Kidney (tissue), 14 donors: Measurements from ENCODE around the gene TNFSF15. TPM values are rescaled to one million over a fixed set of nuclear protein-coding genes. Genes with fewer than 3 reads are reported as not detected.
A peak's percentile ranks its signal among the peaks of the same experiment; 100 is the strongest.

Source experiments
- DNase-seq, 5 donors: peaks; one replicate each; pipeline ENCODE4 v3.0.0-alpha.2; 2013 to 2020
- FAIRE-seq: peaks from 2 replicates; lab custom pipeline; 2012; peaks lifted over from hg19 to GRCh38; lab: Jason Lieb, UNC
- H3K27ac ChIP-seq, 2 donors: one replicate each; pipeline ENCODE4 v1.7.0; 2013; ENCODE audit warnings: low read depth in 2 of 2, low read length in 2 of 2, inconsistent platforms in 1 of 2
- H3K27me3 ChIP-seq: one replicate; pipeline ENCODE4 v1.7.1; 2013; ENCODE audit warnings: low read length, inconsistent platforms; ENCODE audit not compliant: control insufficient read depth, insufficient read depth
- H3K36me3 ChIP-seq, 3 donors: one replicate each; pipeline versions ENCODE4 v1.7.0 to v1.7.1; 2013; ENCODE audit warnings: low read length in 3 of 3, control low read depth in 1 of 3, inconsistent platforms in 1 of 3; ENCODE audit not compliant: insufficient read depth in 3 of 3, control insufficient read depth in 2 of 3
- H3K4me1 ChIP-seq, 3 donors: one replicate each; pipeline versions ENCODE4 v1.7.0 to v1.7.1; 2013; ENCODE audit warnings: low read length in 3 of 3, inconsistent platforms in 1 of 3, low read depth in 1 of 3; ENCODE audit not compliant: control insufficient read depth in 2 of 3, insufficient read depth in 2 of 3
- H3K4me3 ChIP-seq, 3 donors: one replicate each; pipeline versions ENCODE4 v1.7.0 to v1.8.1; 2013; ENCODE audit warnings: low read length in 3 of 3, control low read depth in 1 of 3, inconsistent platforms in 1 of 3
- H3K9ac ChIP-seq, 3 donors: one replicate each; pipeline versions ENCODE4 v1.7.0 to v1.7.1; 2013; ENCODE audit warnings: low read length in 3 of 3, control low read depth in 1 of 3, inconsistent platforms in 1 of 3
- H3K9me3 ChIP-seq, 3 donors: one replicate each; pipeline versions ENCODE4 v1.7.0 to v1.7.1; 2013; ENCODE audit warnings: low read length in 3 of 3, control low read depth in 1 of 3, inconsistent platforms in 1 of 3; ENCODE audit not compliant: control insufficient read depth in 2 of 3, insufficient read depth in 1 of 3
- intact Hi-C: fragments of 100-400 bp; cut with DNase I; formaldehyde crosslinking; loops from one replicate; pipeline ENCODE4 v1.11.1; 2022
- polyA plus RNA-seq: library from polyadenylated mRNA; stranded (reverse); fragments of 350-450 nt; fragmentation: Illumina TruSeq; extraction: RNeasy Lipid Tissue Mini Kit (QIAGEN cat#74804); gene quantifications from one replicate; pipeline ENCODE4 v1.2.3, GENCODE V29; 2014; ENCODE audit warnings: low read depth, low replicate concordance; ENCODE audit not compliant: insufficient read depth
- total RNA-seq: library from RNA; stranded (reverse); fragmentation: NEBNext Ultra II Directional; extraction: Animal tissue kit (Norgen Biotek cat#: 25700); gene quantifications from one replicate; pipeline ENCODE4 v1.2.1, GENCODE V29; 2021
- TF ChIP-seq, protein P1 (sequence below): IDR thresholded peaks from 3 replicates; pipeline ENCODE4 v1.5.1; 2012; ENCODE audit warnings: mild to moderate bottlenecking, moderate library complexity, borderline replicate concordance; ENCODE audit not compliant: insufficient read depth; ENCODE audit errors: extremely low read depth
- donor health status: control.
- donor health status: control.
- donor health status: control.
- donor health status: control.
- donor health status: control.
- donor health status: DM: yes; HTN: yes; CAD: no.
- donor health status: Normal renal cell carcinoma (clear cell type).

TNFSF15 gene
- total and polyA plus RNA-seq, 2 donors from 2014 or later: 1.4 to 2.3 TPM

DNA sequence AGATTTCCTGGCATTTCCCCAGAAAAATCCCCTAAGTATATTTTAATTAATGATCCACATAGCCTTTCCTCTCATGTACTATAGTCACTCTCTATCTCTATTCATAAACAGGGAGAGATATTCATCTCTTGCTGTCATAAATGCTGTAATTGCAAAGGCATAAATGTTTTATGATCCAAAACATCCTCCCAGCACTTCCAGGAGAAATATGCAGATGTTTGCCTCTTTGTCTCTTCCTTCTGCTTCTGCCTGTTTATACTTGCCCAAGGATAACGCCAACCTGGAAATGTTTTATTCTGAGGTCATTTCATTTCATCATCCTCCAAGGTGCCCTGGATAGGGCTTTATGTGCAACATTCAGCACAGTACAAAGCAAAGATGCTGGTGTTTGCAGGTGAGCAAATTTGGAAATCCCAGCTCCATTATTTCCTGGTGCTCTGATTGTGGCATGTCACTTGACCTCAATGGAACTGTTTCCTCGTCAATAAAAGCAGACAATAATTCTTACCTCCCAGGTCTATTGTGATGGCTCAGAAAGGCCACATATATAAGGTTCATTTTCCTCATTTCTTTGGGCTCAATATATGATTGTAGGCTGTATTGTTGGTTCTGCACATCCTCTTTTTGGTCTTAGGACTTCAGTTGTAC is 6.9 kb downstream of the TNFSF15 start:
- H3K36me3 ChIP-seq: no peaks in the 10 kb centered on the region
- H3K27me3 ChIP-seq: no peaks in the 10 kb centered on the region
- TF ChIP-seq, protein P1, sequence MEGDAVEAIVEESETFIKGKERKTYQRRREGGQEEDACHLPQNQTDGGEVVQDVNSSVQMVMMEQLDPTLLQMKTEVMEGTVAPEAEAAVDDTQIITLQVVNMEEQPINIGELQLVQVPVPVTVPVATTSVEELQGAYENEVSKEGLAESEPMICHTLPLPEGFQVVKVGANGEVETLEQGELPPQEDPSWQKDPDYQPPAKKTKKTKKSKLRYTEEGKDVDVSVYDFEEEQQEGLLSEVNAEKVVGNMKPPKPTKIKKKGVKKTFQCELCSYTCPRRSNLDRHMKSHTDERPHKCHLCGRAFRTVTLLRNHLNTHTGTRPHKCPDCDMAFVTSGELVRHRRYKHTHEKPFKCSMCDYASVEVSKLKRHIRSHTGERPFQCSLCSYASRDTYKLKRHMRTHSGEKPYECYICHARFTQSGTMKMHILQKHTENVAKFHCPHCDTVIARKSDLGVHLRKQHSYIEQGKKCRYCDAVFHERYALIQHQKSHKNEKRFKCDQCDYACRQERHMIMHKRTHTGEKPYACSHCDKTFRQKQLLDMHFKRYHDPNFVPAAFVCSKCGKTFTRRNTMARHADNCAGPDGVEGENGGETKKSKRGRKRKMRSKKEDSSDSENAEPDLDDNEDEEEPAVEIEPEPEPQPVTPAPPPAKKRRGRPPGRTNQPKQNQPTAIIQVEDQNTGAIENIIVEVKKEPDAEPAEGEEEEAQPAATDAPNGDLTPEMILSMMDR: no peak
- FAIRE-seq: no peak
- DNase-seq: no peak
- H3K4me1 ChIP-seq: peaks cover 3 to 17% (median 6%) of the 10 kb centered on the region in 3 donors
- intact Hi-C loops: no loop called here
- no peak overlapping the region for H3K9ac ChIP-seq
- no peak overlapping the region for H3K4me3 ChIP-seq
- no peak overlapping the region for H3K27ac ChIP-seq
- no peaks in the 10 kb centered on the region for H3K9me3 ChIP-seq

DNA sequence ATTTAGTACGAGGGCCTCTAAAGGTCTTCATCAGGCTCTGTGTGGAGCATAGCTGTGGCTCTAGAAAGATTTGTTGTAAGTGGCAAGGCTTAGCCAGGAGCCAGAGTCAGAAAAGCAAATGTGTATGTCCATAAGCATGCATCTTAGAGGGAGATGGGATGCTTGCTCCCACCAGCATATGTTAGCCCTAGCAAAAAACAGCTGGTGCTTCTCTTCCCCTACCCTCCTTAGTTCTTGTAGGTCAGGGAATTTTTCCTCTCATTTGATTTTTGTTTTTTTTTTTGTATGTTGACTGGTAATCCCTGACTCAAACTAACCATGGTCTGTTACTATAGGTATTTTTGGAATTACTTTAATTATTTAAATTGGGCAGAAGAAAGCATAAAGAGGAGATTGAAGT is 7.7 kb downstream of the TNFSF15 start:
- H3K4me1 ChIP-seq: peaks cover 0 to 9% (median 6%) of the 10 kb centered on the region in 3 donors
- no peaks in the 10 kb centered on the region for H3K36me3 ChIP-seq
- H3K9me3 ChIP-seq: no peaks in the 10 kb centered on the region
- H3K4me3 ChIP-seq: no peak overlapping the region
- FAIRE-seq: no peak
- H3K27me3 ChIP-seq: no peaks in the 10 kb centered on the region
- peak in 1 of 5 donors; percentile 36 for DNase-seq
- intact Hi-C loops: no loop called here
- no peak overlapping the region for H3K9ac ChIP-seq
- TF ChIP-seq, protein P1: no peak
- H3K27ac ChIP-seq: no peak overlapping the region

DNA sequence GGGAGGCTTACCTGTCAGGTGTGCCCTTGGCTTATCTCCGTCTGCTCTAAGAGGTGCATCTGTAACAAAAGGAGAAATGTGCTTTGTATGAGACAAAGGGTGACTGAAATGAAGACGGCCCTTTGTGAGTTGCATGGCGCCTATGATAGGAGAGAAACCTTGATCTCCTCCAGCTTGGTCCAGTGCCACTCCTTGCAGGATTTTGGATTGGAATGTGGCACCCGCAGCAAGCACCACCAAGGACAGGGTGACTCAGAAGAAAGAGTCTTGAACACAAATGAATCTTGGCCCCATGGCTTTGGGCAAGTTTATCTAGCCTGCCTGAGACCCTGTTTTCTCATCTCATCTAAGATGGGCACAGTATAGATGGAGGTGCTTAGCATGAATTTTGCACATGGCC is 13.4 kb downstream of the TNFSF15 start:
- no peak overlapping the region for H3K4me3 ChIP-seq
- FAIRE-seq: no peak
- H3K4me1 ChIP-seq: no peaks in the 10 kb centered on the region
- peaks cover 0 to 14% (median 3%) of the 10 kb centered on the region in 3 donors for H3K36me3 ChIP-seq
- TF ChIP-seq, protein P1: no peak
- H3K9me3 ChIP-seq: no peaks in the 10 kb centered on the region
- no peak overlapping the region for H3K9ac ChIP-seq
- no peak for DNase-seq
- intact Hi-C loops: no loop called here
- no peaks in the 10 kb centered on the region for H3K27me3 ChIP-seq
- H3K27ac ChIP-seq: no peak overlapping the region

DNA sequence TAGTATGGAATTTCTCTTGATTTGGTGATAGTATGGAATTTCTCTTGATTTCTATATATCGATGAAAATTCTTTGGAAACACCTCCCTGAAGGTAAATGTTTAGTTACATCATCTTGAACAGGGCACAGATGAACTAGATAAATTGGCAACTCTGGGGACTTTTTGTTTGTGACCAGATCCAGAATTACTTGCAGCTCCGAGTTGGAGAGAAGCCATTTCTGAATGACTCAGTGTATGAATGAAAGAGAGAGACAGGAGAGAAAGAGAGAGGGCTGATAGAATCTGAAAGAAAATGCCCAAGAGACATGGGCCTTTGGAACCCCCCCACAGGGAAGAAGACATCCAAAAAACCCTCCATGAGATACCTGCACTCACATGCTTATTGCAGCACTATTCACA is 14.1 kb downstream of the TNFSF15 start:
- DNase-seq (no peak), FAIRE-seq (no peak)
- Histone ChIP-seq H3K27ac (no peak overlapping the region), H3K27me3 (no peaks in the 10 kb centered on the region), H3K4me1 (no peaks in the 10 kb centered on the region), H3K9ac (no peak overlapping the region), H3K4me3 (no peak overlapping the region), H3K36me3 (peaks cover 0 to 14% (median 3%) of the 10 kb centered on the region in 3 donors), H3K9me3 (no peaks in the 10 kb centered on the region)
- intact Hi-C loops: no loop called here
- TF ChIP-seq, protein P1: no peak
